ENCODE measurements around the gene BARHL1.

DNA sequence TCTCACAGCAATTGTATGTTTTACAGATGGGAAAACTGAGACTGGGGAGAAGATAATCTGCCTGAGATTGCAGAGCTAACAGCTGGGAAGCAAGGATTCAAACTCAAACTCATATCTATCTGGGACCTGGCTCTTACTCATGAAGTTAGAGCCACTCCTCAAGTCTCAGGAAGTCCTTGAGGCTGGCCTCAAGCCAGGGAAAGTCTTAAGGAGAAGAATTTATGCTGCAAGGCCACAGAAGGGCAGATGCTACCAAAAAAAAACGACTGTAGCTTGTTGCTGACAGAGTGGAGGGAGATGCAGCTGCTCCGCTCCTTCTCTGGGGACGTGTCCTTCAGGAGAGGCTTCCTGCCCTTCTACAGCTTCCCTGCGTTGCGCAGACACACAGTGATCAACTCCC lies 39.8 kb downstream of the BARHL1 start:
- TF ChIP-seq, protein P1, sequence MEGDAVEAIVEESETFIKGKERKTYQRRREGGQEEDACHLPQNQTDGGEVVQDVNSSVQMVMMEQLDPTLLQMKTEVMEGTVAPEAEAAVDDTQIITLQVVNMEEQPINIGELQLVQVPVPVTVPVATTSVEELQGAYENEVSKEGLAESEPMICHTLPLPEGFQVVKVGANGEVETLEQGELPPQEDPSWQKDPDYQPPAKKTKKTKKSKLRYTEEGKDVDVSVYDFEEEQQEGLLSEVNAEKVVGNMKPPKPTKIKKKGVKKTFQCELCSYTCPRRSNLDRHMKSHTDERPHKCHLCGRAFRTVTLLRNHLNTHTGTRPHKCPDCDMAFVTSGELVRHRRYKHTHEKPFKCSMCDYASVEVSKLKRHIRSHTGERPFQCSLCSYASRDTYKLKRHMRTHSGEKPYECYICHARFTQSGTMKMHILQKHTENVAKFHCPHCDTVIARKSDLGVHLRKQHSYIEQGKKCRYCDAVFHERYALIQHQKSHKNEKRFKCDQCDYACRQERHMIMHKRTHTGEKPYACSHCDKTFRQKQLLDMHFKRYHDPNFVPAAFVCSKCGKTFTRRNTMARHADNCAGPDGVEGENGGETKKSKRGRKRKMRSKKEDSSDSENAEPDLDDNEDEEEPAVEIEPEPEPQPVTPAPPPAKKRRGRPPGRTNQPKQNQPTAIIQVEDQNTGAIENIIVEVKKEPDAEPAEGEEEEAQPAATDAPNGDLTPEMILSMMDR (IDR thresholded peaks at IDR 0.05; ENCODE audit: insufficient read depth, low read length, poor library complexity, severe bottlenecking) = no peak
- no peak for TF ChIP-seq EZH2phosphoT487 (conservative IDR thresholded peaks at IDR 0.05; ENCODE audit: low read length)

All from SU-DHL-6 (cell line).